ENCODE measurements around the gene ZNF862. TPM values are rescaled to one million over a fixed set of nuclear protein-coding genes. Genes with fewer than 3 reads are reported as not detected.

Gene ZNF862
- total and polyA plus RNA-seq, 2 of the 8 experiments (the other 6 are each of a cell fraction or from before 2014, with no cell fraction given), result 1.8 to 3.9 TPM

GRCh38 chr7:149880638-149881311, 42.6 kb downstream of the ZNF862 start:
- Histone ChIP-seq H4K8ac (ENCODE audit: extremely low read depth, insufficient read depth, low read length) (no peak overlapping the region), H3K4me3 (ENCODE audit: extremely low read depth in 1 of 4, insufficient read depth in 2 of 4, low read depth in 3 of 4, low read length in 4 of 4) (no peak overlapping the region), H3K18ac (ENCODE audit: extremely low read depth, low read length) (no peak overlapping the region), H2BK12ac (ENCODE audit: low read depth, low read length) (no peak overlapping the region), H4K5ac (ENCODE audit: insufficient read length, low read depth, low read length) (no peak overlapping the region), H3K14ac (ENCODE audit: insufficient read length) (no peak overlapping the region), H3K4me1 (replicated peaks in 1 of 4; ENCODE audit: control insufficient read depth in 3 of 4, insufficient read depth in 4 of 4, low read length in 3 of 4) (peaks cover 5 to 9% (median 5%) of the 10 kb centered on the region in 4 experiments; a peak in 6 of 7 replicates), H3K27ac (ENCODE audit: low read depth, low read length) (no peak overlapping the region), H2AK5ac (ENCODE audit: low read depth, low read length) (no peak overlapping the region), H3K56ac (replicated peaks; ENCODE audit: insufficient read length, low read depth, low read length) (no peak overlapping the region), H4K91ac (replicated peaks; ENCODE audit: insufficient read length, low read length) (no peak overlapping the region), H2AFZ (ENCODE audit: low read length) (no peak overlapping the region), H2BK5ac (ENCODE audit: low read depth, low read length) (no peak overlapping the region), H3K23me2 (ENCODE audit: low read depth, low read length) (no peaks in the 10 kb centered on the region), H3K4ac (replicated peaks; ENCODE audit: insufficient read length, low read depth, low read length) (no peak overlapping the region), H3K79me2 (ENCODE audit: control insufficient read depth in 1 of 2, insufficient read depth in 2 of 2, low read length in 2 of 2) (no peaks in the 10 kb centered on the region), H4K20me1 (replicated peaks in 1 of 2; ENCODE audit: control insufficient read depth in 1 of 2, insufficient read depth in 2 of 2, low read length in 2 of 2) (no peaks in the 10 kb centered on the region), H3K23ac (ENCODE audit: insufficient read length) (no peak overlapping the region), H3K36me3 (ENCODE audit: control insufficient read depth in 2 of 4, insufficient read depth in 4 of 4, low read length in 3 of 4) (no peaks in the 10 kb centered on the region), H3K79me1 (ENCODE audit: low read depth, low read length) (no peaks in the 10 kb centered on the region), H3K9me3 (ENCODE audit: insufficient read depth in 2 of 2, low read depth in 1 of 2, low read length in 1 of 2) (no peaks in the 10 kb centered on the region), H3K9ac (replicated peaks in 1 of 4; ENCODE audit: extremely low read depth in 1 of 4, low read depth in 3 of 4, low read length in 3 of 4) (no peak overlapping the region), H3K4me2 (ENCODE audit: insufficient read depth in 1 of 2, low read depth in 2 of 2, low read length in 2 of 2) (no peak overlapping the region), H3K27me3 (replicated peaks in 1 of 4; ENCODE audit: control insufficient read depth in 3 of 4, extremely low read depth in 1 of 4, insufficient read depth in 3 of 4, low read length in 3 of 4) (no peaks in the 10 kb centered on the region), H2BK20ac (ENCODE audit: low read length) (no peak overlapping the region), H2BK15ac (ENCODE audit: low read length) (no peak overlapping the region), H2BK120ac (replicated peaks; ENCODE audit: low read depth, low read length) (no peak overlapping the region)
- CTCF ChIA-PET (ENCODE audit: partially characterized antibody), result interaction anchor here (0.7 to 7.0 kb wide), 6 partner anchors 11 to 100 kb away, joined by 3 to 68 read pairs (median 4); no protein-coding TSS in a partner anchor
- 86% methylated on average over 11 of the region's 14 CpGs; no CpG with 5 or more reads in 1 of the 2 experiments for WGBS, 2 experiments (ENCODE audit: extremely low coverage in 1 of 2, insufficient coverage in 1 of 2, insufficient read length in 1 of 2, insufficient replicate concordance in 2 of 2, low coverage in 1 of 2, low lambda C conversion rate in 2 of 2, missing lambda C conversion rate in 1 of 2)
- DNase-seq (ENCODE audit: low read depth in 1 of 2, low spot score in 2 of 2), result no peak
- FAIRE-seq, result no peak
- POLR2A ChIA-PET (ENCODE audit: partially characterized antibody), result interaction anchor here (1.4 kb wide), 1 partner anchor 43 kb away, joined by 3 read pairs; the partner anchor contains the start of gene ZNF862
- TF ChIP-seq E2F6 (IDR thresholded peaks at IDR 0.05), result no peak
- TF ChIP-seq RXRA (IDR thresholded peaks at IDR 0.05; ENCODE audit: insufficient read depth, low read depth, low read length), result no peak
- TF ChIP-seq JUND (IDR thresholded peaks at IDR 0.05; ENCODE audit: low read length), result no peak
- TF ChIP-seq RAD21 (IDR thresholded peaks at IDR 0.05 in 1 of 2, conservative IDR thresholded peaks at IDR 0.05 in 1 of 2; ENCODE audit: low read depth in 2 of 2, low read length in 2 of 2), result no peak
- no peak for TF ChIP-seq TCF12 (IDR thresholded peaks at IDR 0.05; ENCODE audit: low read depth, low read length)
- no peak for TF ChIP-seq POLR2AphosphoS5 (IDR thresholded peaks at IDR 0.05; ENCODE audit: low read depth, low read length)
- TF ChIP-seq EZH2 (IDR thresholded peaks at IDR 0.05; ENCODE audit: low read depth, low read length, severe bottlenecking), result no peak
- no peak for TF ChIP-seq RNF2 (IDR thresholded peaks at IDR 0.05; ENCODE audit: borderline replicate concordance, low read depth, low read length, missing control alignments, poor library complexity, severe bottlenecking)
- TF ChIP-seq CBX8 (IDR thresholded peaks at IDR 0.05; ENCODE audit: borderline replicate concordance, low read depth, low read length), result no peak
- no peak for TF ChIP-seq KDM5A (IDR thresholded peaks at IDR 0.05; ENCODE audit: low read length)
- no peak for TF ChIP-seq SP1 (IDR thresholded peaks at IDR 0.05; ENCODE audit: low read depth, low read length)
- TF ChIP-seq GTF2F1 (IDR thresholded peaks at IDR 0.05; ENCODE audit: borderline replicate concordance, low read depth, low read length), result no peak
